K562 (cell line): ENCODE results near the gene SHISA5. TPM values are rescaled to one million over a fixed set of nuclear protein-coding genes. Genes with fewer than 3 reads are reported as not detected.

Source experiments
- ATAC-seq: fragments of 200-7000 bp; cut with Tn5 transposase; 3 replicates; pipeline ENCODE4 v1.9.1; 2020; ENCODE audit warnings: moderate library complexity
- BruUV-seq: library from RNA; stranded (reverse); fragments of 400-500 nt; replicated peaks from 2 replicates; lab custom pipeline; 2021; lab: Mats Ljungman, UMichigan
- CTCF ChIA-PET: fragments of 300-600 bp; formaldehyde crosslinking; extraction: SDS; loops from one replicate; lab custom pipeline; 2021; ENCODE audit warnings: low intra/inter-chr PET ratio; lab: Yijun Ruan, JAX
- POLR2A ChIA-PET: fragments of 300-600, 350-650 bp; sonication (Branson Sonifier 250); formaldehyde crosslinking; extraction: SDS; loops from one replicate; lab custom pipeline; 2021; ENCODE audit warnings: antibody characterized with exemption, inconsistent platforms; lab: Yijun Ruan, JAX
- DNase-seq, 4 experiments: peaks; one replicate each; pipeline versions ENCODE4 v3.0.0 to v3.0.0-alpha.2; 2011 to 2018; ENCODE audit warnings: low spot score in 3 of 4, mixed read lengths in 3 of 4; ENCODE audit errors: extremely low read depth in 1 of 4
- FAIRE-seq: peaks from 2 replicates; lab custom pipeline; 2011; peaks lifted over from hg19 to GRCh38; lab: Jason Lieb, UNC
- H2AFZ ChIP-seq: 2 replicates; pipeline ENCODE4 v1.6.0; 2011; ENCODE audit warnings: low read depth, low read length, control low read depth, inconsistent platforms
- H3K27ac ChIP-seq: fragments of 200-600 bp; 3 replicates; pipeline ENCODE4 v1.8.0; 2011; ENCODE audit warnings: low read depth, mild to moderate bottlenecking, control low read depth, inconsistent platforms, low read length, moderate library complexity, mixed read lengths; ENCODE audit errors: extremely low read depth
- H3K27me3 ChIP-seq, 2 experiments: fragments of 300-600 bp in 1 of 2; 2 replicates in 1 of 2; 3 replicates in 1 of 2; pipeline versions ENCODE4 v1.6.0 to v1.8.0; 2011; ENCODE audit warnings: inconsistent platforms in 2 of 2, low read length in 2 of 2, mild to moderate bottlenecking in 1 of 2, mixed read lengths in 1 of 2, moderate library complexity in 1 of 2; ENCODE audit not compliant: control insufficient read depth in 2 of 2, insufficient read depth in 2 of 2
- H3K36me3 ChIP-seq: fragments of 300-600 bp; 3 replicates; pipeline ENCODE4 v1.8.0; 2011; ENCODE audit warnings: mild to moderate bottlenecking, low read length, inconsistent platforms; ENCODE audit not compliant: control insufficient read depth, insufficient read depth
- H3K4me1 ChIP-seq, 2 experiments: fragments of 200-600 bp in 1 of 2; replicated peaks in 1 of 2; 2 replicates in 1 of 2; 3 replicates in 1 of 2; pipeline versions ENCODE4 v1.5.1 to v1.8.0; 2011; ENCODE audit warnings: inconsistent platforms in 2 of 2, low read length in 2 of 2, mild to moderate bottlenecking in 1 of 2, mixed read lengths in 1 of 2, moderate library complexity in 1 of 2; ENCODE audit not compliant: control insufficient read depth in 2 of 2, insufficient read depth in 2 of 2
- H3K4me2 ChIP-seq: 2 replicates; pipeline ENCODE4 v1.6.1; 2011; ENCODE audit warnings: low read length, control low read depth, inconsistent platforms, mixed read lengths; ENCODE audit not compliant: insufficient read depth
- H3K4me3 ChIP-seq: fragments of 200-600 bp; sonication (generic), shearing (Covaris generic); 2 replicates; pipeline ENCODE4 v1.5.1; 2016; ENCODE audit warnings: control low read depth, inconsistent platforms
- H3K79me2 ChIP-seq: fragments of 200-600 bp; 3 replicates; pipeline ENCODE4 v1.8.0; 2011; ENCODE audit warnings: low read length, inconsistent platforms; ENCODE audit not compliant: control insufficient read depth, insufficient read depth
- H3K9ac ChIP-seq, 2 experiments: 2 replicates each; pipeline versions ENCODE4 v1.6.0 to v1.6.1; 2011; ENCODE audit warnings: low read depth in 2 of 2, low read length in 2 of 2, control low read depth in 1 of 2, inconsistent platforms in 1 of 2, mild to moderate bottlenecking in 1 of 2, mixed read lengths in 1 of 2; ENCODE audit not compliant: insufficient read depth in 1 of 2
- H3K9me1 ChIP-seq: one replicate; pipeline ENCODE4 v1.6.0; 2011; ENCODE audit warnings: inconsistent platforms, mild to moderate bottlenecking, low read length, moderate library complexity; ENCODE audit not compliant: control insufficient read depth, insufficient read depth
- H3K9me3 ChIP-seq: replicated peaks from 2 replicates; pipeline ENCODE4 v1.5.1; 2011; ENCODE audit warnings: low read depth, low read length, inconsistent platforms; ENCODE audit not compliant: control insufficient read depth, insufficient read depth
- H4K20me1 ChIP-seq: replicated peaks from 2 replicates; pipeline ENCODE4 v1.6.1; 2011; ENCODE audit warnings: low read length, inconsistent platforms, mixed read lengths; ENCODE audit not compliant: control insufficient read depth, insufficient read depth
- ARNT ChIP-seq, 2 experiments: fragments of 450-650 bp; IDR thresholded peaks; 2 replicates each; pipeline ENCODE4 v1.6.1; 2016; ENCODE audit warnings: mild to moderate bottlenecking in 1 of 2
- KHSRP ChIP-seq: fragments of 450-650 bp; IDR thresholded peaks from 2 replicates; pipeline ENCODE4 v1.6.1; 2017
- LCOR ChIP-seq: sonication (generic); formaldehyde crosslinking; IDR thresholded peaks from 2 replicates; pipeline ENCODE4 v1.8.0; 2022; ENCODE audit warnings: mild to moderate bottlenecking, missing genetic modification reagents
- NFE2L1 ChIP-seq: fragments of 450-650 bp; IDR thresholded peaks from 2 replicates; pipeline ENCODE4 v1.6.1; 2016; ENCODE audit warnings: missing genetic modification characterization, low read depth, mild to moderate bottlenecking, missing compliant biosample characterization, moderate library complexity, borderline replicate concordance
- NFIC ChIP-seq: fragments of 450-650 bp; IDR thresholded peaks from 2 replicates; pipeline ENCODE4 v1.6.1; 2017; ENCODE audit warnings: mild to moderate bottlenecking, inconsistent platforms
- SMAD3 ChIP-seq: fragments of 450-650 bp; formaldehyde crosslinking; conservative IDR thresholded peaks from 2 replicates; pipeline ENCODE4 v1.4.0; 2020; ENCODE audit warnings: mild to moderate bottlenecking
- ZFPM2 ChIP-seq: fragments of 250-450 bp; sonication (Bioruptor Pico); IDR thresholded peaks from 2 replicates; pipeline ENCODE4 v1.5.1; 2022; ENCODE audit warnings: mild to moderate bottlenecking
- ZNF212 ChIP-seq: fragments of 450-650 bp; formaldehyde crosslinking; IDR thresholded peaks from 2 replicates; pipeline ENCODE4 v1.4.0; 2020; ENCODE audit warnings: mild to moderate bottlenecking
- WGBS: fragments of 100-300 bp; shearing (Covaris generic); methylation state at CpG from one replicate; pipeline ENCODE4 v1.1.6; 2016; ENCODE audit warnings: low coverage, mixed read lengths; ENCODE audit not compliant: insufficient coverage; ENCODE audit errors: missing lambda C conversion rate; 5-methylcytosine and 5-hydroxymethylcytosine counted together
- in situ Hi-C: fragments of 300-500 bp; cut with MboI; formaldehyde crosslinking; loops from 4 replicates; pipeline ENCODE4 v1.15.0; 2018; ENCODE audit warnings: inconsistent platforms, mixed read lengths
- intact Hi-C: fragments of 100-400 bp; cut with micrococcal nuclease; formaldehyde crosslinking; loops from 2 replicates; pipeline ENCODE4 v1.14.2; 2022
- polyA plus RNA-seq, 8 experiments: library from polyadenylated mRNA; depleted of rRNA in 4 of 8; stranded (reverse) in 5 of 8; unstranded in 3 of 8; fragments of >200 nt; fragmentation: Nextera tagmentation in 2 of 8; fragmentation: Illumina TruSeq in 1 of 8; extraction: Ambion mirVana in 2 of 8; extraction: Trizol in 1 of 8; gene quantifications; 2 replicates each; pipeline versions ENCODE4 v1.2.1 to v1.2.3, GENCODE V29; 2011 to 2014; ENCODE audit warnings: inconsistent platforms in 1 of 8, missing spikeins in 1 of 8
- total RNA-seq, 7 experiments: library from RNA; depleted of rRNA in 6 of 7; stranded (reverse); fragments of >200 nt in 6 of 7; fragmentation: Illumina TruSeq in 2 of 7; extraction: Trizol in 2 of 7; gene quantifications; 2 replicates each; pipeline versions ENCODE4 v1.2.1 to v1.2.3, GENCODE V29; 2011 to 2021; ENCODE audit warnings: low replicate concordance in 1 of 7
- TF ChIP-seq, protein P1 (sequence below): fragments of 450-650 bp; IDR thresholded peaks from 2 replicates; pipeline ENCODE4 v1.6.1; 2016; ENCODE audit warnings: borderline replicate concordance
- TF ChIP-seq, protein P2 (sequence below): sonication (generic); formaldehyde crosslinking; IDR thresholded peaks from 2 replicates; pipeline ENCODE4 v1.8.1; 2022; ENCODE audit warnings: missing genetic modification reagents
- TF ChIP-seq, protein P3 (sequence below): sonication (generic); IDR thresholded peaks from 2 replicates; pipeline ENCODE4 v1.6.1; 2016
- TF ChIP-seq, protein P4 (sequence below): sonication (generic); formaldehyde crosslinking; IDR thresholded peaks from 2 replicates; pipeline ENCODE4 v1.8.1; 2023; ENCODE audit warnings: mild to moderate bottlenecking, missing genetic modification reagents

SHISA5 gene
- total and polyA plus RNA-seq, 9 of the 15 experiments (the other 6 are each of a cell fraction or from before 2014, with no cell fraction given): 8.4 to 85.8 (median 56.1) TPM

DNA sequence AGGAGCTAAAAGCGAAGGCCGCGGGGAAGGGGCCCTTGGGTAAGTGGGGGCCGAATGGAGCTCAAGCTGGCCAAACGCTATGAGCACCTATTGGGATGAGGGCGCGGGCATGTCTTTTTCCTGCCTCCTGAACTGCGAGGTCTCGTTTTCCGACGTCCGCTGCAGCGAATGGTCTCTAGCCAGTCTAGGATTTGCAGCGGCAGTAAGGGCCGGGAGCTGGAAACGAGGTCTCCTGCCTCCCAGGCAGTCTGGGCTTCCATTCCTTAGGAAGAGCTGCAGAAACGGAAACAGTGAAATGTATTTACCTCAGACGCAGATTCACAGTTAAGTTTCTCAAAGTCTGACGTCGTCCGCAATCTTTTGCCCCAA is 63.4 kb downstream of the SHISA5 start (continued):
- TF ChIP-seq, protein P1, sequence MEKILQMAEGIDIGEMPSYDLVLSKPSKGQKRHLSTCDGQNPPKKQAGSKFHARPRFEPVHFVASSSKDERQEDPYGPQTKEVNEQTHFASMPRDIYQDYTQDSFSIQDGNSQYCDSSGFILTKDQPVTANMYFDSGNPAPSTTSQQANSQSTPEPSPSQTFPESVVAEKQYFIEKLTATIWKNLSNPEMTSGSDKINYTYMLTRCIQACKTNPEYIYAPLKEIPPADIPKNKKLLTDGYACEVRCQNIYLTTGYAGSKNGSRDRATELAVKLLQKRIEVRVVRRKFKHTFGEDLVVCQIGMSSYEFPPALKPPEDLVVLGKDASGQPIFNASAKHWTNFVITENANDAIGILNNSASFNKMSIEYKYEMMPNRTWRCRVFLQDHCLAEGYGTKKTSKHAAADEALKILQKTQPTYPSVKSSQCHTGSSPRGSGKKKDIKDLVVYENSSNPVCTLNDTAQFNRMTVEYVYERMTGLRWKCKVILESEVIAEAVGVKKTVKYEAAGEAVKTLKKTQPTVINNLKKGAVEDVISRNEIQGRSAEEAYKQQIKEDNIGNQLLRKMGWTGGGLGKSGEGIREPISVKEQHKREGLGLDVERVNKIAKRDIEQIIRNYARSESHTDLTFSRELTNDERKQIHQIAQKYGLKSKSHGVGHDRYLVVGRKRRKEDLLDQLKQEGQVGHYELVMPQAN: 0 out of 2 replicates have a peak, but pooled peaks have one; percentile 9
- TF ChIP-seq NFE2L1 (tag): no peak
- TF ChIP-seq LCOR (CRISPR knock-in tag): 0 out of 2 replicates have a peak, but pooled peaks have one; percentile 29
- TF ChIP-seq, protein P2, sequence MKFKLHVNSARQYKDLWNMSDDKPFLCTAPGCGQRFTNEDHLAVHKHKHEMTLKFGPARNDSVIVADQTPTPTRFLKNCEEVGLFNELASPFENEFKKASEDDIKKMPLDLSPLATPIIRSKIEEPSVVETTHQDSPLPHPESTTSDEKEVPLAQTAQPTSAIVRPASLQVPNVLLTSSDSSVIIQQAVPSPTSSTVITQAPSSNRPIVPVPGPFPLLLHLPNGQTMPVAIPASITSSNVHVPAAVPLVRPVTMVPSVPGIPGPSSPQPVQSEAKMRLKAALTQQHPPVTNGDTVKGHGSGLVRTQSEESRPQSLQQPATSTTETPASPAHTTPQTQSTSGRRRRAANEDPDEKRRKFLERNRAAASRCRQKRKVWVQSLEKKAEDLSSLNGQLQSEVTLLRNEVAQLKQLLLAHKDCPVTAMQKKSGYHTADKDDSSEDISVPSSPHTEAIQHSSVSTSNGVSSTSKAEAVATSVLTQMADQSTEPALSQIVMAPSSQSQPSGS (CRISPR knock-in tag): no peak

DNA sequence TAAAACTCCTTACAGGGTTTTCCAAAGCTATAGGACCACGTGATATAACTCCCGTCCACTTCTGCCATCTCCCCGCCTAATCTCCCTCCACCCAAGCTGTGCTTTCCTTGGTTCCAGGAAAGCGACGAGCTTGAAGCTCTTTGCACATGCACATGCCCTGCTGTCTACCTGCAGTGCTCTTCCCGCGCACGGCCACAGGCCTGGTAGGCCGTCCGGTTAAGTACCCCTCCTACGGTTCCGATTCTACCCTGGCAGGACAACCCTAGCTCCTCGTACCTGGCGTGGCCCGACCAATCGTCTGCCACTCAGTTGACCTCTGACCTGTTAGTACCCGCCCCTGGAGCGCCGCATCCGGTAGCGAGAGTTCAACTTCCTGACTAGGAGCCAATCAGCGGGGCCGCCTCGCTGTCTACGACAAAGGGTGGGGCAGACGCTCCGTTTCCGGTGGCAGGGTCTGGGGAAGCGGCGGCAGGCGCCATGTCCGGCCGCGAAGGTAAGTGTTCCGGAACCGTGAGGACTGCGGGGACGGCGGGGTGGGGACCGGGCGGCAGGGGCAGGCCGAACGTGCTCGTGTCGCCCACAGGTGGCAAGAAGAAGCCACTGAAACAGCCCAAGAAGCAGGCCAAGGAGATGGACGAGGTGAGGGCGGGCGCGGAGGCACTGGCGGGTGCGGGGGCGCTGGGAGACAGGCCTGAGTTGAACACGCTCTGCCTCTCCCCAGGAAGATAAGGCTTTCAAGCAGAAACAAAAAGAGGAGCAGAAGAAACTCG is 64.0 kb downstream of the SHISA5 start, which contains the start of the genes CCDC51 and TMA7:
TSS of gene CCDC51 (minus strand) at position 300 of the 770 bp plus-strand sequence. CDS start 4,991 bp downstream, outside the sequence.
TSS of gene TMA7 (plus strand) at position 438 of the 770 bp plus-strand sequence. CDS start at position 478, 40 bp downstream.
- ATAC-seq (peak; percentile 97), FAIRE-seq (peak; percentile 96), DNase-seq (peak; percentile 91 to 97 (median 94))
- peak within 1 kb of the TSS; percentile 91 to 94 for H3K9ac ChIP-seq
- peak within 1 kb of the TSS; percentile 89 for H3K4me3 ChIP-seq
- no peaks in the 10 kb centered on the region; a peak in 1 of 5 replicates for H3K27me3 ChIP-seq
- in situ Hi-C loops: loop anchor here (5.0 to 10.0 kb wide), 4 partner anchors 38 to 245 kb away; no protein-coding TSS in a partner anchor
- H3K79me2 ChIP-seq: peaks cover 40% of the 10 kb centered on the region
- POLR2A ChIA-PET: interaction anchor here (0.6 to 1.6 kb wide), 14 partner anchors 15 to 1334 kb away, joined by 3 to 6 read pairs (median 4); partner anchors contain the start of gene IP6K2
- peak within 1 kb of the TSS; percentile 83 for H2AFZ ChIP-seq
- H3K27ac ChIP-seq: peak within 1 kb of the TSS; percentile 79
- peaks cover 10% of the 10 kb centered on the region in 2 experiments; a peak in 4 of 5 replicates for H3K4me1 ChIP-seq
- 1% methylated on average over 28 of the region's 54 CpGs for WGBS
- no peaks in the 10 kb centered on the region for H3K9me3 ChIP-seq
- BruUV-seq: no TSS peak
- intact Hi-C loops: no loop called here
- peaks cover 6% of the 10 kb centered on the region for H3K9me1 ChIP-seq
- CTCF ChIA-PET: interaction anchor here (1.3 kb wide), 1 partner anchor 167 kb away, joined by 4 read pairs; no protein-coding TSS in a partner anchor
- peak within 1 kb of the TSS; percentile 96 for H3K4me2 ChIP-seq
- peaks cover 27% of the 10 kb centered on the region; the same call in 2 of the 3 replicates for H3K36me3 ChIP-seq
- H4K20me1 ChIP-seq: no peaks in the 10 kb centered on the region
- no peak for TF ChIP-seq SMAD3 (CRISPR knock-in tag)
- no peak for TF ChIP-seq ZNF212 (CRISPR knock-in tag)
- TF ChIP-seq KHSRP: no peak
- TF ChIP-seq ARNT (IDR thresholded peaks at IDR 0.05): no peak
- TF ChIP-seq, protein P3, sequence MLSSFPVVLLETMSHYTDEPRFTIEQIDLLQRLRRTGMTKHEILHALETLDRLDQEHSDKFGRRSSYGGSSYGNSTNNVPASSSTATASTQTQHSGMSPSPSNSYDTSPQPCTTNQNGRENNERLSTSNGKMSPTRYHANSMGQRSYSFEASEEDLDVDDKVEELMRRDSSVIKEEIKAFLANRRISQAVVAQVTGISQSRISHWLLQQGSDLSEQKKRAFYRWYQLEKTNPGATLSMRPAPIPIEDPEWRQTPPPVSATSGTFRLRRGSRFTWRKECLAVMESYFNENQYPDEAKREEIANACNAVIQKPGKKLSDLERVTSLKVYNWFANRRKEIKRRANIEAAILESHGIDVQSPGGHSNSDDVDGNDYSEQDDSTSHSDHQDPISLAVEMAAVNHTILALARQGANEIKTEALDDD: no peak
- TF ChIP-seq ZFPM2: no peak
- TF ChIP-seq NFIC: 0 out of 2 replicates have a peak, but pooled peaks have one; percentile 33
- no peak; the same call in 1 of the 2 replicates for TF ChIP-seq LCOR (CRISPR knock-in tag)
- TF ChIP-seq, protein P4, sequence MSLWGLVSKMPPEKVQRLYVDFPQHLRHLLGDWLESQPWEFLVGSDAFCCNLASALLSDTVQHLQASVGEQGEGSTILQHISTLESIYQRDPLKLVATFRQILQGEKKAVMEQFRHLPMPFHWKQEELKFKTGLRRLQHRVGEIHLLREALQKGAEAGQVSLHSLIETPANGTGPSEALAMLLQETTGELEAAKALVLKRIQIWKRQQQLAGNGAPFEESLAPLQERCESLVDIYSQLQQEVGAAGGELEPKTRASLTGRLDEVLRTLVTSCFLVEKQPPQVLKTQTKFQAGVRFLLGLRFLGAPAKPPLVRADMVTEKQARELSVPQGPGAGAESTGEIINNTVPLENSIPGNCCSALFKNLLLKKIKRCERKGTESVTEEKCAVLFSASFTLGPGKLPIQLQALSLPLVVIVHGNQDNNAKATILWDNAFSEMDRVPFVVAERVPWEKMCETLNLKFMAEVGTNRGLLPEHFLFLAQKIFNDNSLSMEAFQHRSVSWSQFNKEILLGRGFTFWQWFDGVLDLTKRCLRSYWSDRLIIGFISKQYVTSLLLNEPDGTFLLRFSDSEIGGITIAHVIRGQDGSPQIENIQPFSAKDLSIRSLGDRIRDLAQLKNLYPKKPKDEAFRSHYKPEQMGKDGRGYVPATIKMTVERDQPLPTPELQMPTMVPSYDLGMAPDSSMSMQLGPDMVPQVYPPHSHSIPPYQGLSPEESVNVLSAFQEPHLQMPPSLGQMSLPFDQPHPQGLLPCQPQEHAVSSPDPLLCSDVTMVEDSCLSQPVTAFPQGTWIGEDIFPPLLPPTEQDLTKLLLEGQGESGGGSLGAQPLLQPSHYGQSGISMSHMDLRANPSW (CRISPR knock-in tag): no peak
